Measurements from ENCODE around the gene CENPV. TPM values are rescaled to one million over a fixed set of nuclear protein-coding genes. Genes with fewer than 3 reads are reported as not detected.

CENPV gene
- total and polyA plus RNA-seq, 10 of the 15 experiments (the other 5 are each of a cell fraction or from before 2014, with no cell fraction given) = 22.5 to 98.6 (median 80.8) TPM

DNA sequence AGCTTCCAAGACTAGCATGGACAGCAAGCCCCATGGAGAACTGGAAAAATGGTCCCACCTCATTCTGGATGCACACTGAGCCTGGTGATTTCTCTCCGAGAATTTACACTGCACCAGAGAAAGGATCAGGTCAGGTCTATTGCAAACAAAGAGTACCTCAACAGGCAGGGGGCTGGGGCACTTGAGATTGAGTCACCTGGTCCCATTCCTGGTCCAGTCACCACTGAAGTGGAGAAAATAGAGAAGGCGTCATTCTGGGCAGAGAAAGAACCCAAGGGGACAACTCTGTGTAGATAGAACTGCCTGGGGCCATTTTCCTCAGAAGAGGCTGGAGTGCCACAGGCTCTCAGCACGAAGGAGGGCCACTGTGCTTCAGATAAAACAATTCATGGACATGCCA lies 38.4 kb downstream of the CENPV start (continued):
- no peak for TF ChIP-seq SMC3 (IDR thresholded peaks at IDR 0.05; ENCODE audit: borderline replicate concordance, low read length)

DNA sequence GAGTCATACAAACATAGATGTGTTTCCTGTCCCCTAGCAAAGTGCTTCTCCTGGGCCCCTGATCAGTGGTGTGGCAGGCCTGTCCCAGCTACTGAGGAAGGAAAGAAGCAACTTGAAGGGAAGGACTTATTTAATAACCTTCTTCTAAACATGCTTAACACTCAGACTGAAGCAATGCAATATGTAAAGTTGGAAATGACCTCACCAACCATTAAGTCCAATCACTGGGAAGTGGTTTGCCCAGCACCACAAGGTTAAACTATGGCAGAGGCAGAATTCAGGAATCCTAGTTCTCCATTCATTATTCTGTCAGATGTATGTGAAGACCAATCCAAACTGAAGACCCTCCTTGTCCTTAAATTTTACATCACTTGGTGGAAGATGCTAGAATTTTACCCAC lies 39.1 kb downstream of the CENPV start:
- POLR2A ChIA-PET = interaction anchor here (0.6 kb wide), 1 partner anchor 74 kb away, joined by 10 read pairs; no protein-coding TSS in a partner anchor
- no peak for FAIRE-seq
- Histone ChIP-seq H3K9me3 (replicated peaks; ENCODE audit: control insufficient read depth, insufficient read depth, low read length) (no peaks in the 10 kb centered on the region), H3K4me1 (ENCODE audit: control insufficient read depth, insufficient read depth, low read length) (no peaks in the 10 kb centered on the region), H3K79me2 (ENCODE audit: control insufficient read depth, insufficient read depth, low read length) (no peaks in the 10 kb centered on the region), H4K20me1 (ENCODE audit: control insufficient read depth, insufficient read depth) (no peaks in the 10 kb centered on the region), H3K4me2 (ENCODE audit: control insufficient read depth, insufficient read depth) (no peak overlapping the region), H3K36me3 (ENCODE audit: control insufficient read depth in 2 of 2, insufficient read depth in 2 of 2, low read length in 1 of 2) (no peaks in the 10 kb centered on the region), H2AFZ (ENCODE audit: control insufficient read depth, low read depth, low read length) (no peak overlapping the region), H3K27ac (ENCODE audit: control insufficient read depth, insufficient read depth) (no peak overlapping the region), H3K4me3 (no peak overlapping the region), H3K27me3 (replicated peaks in 1 of 2; ENCODE audit: control insufficient read depth in 2 of 2, insufficient read depth in 2 of 2, low read length in 1 of 2) (no peaks in the 10 kb centered on the region), H3K9ac (ENCODE audit: control insufficient read depth, insufficient read depth, low read length) (no peak overlapping the region)
- ATAC-seq = no peak
- CTCF ChIA-PET = interaction anchor here (0.9 to 4.0 kb wide), 2 partner anchors 9 to 55 kb away, joined by 3 to 18 read pairs; no protein-coding TSS in a partner anchor
- SMC1A ChIA-PET (ENCODE audit: uncharacterized antibody, unreplicated experiment) = interaction anchor here (0.9 kb wide), 1 partner anchor 36 kb away, joined by 3 read pairs; no protein-coding TSS in a partner anchor
- no peak for DNase-seq (ENCODE audit: low read depth, low spot score)
- RAD21 ChIA-PET (ENCODE audit: unreplicated experiment) = no interaction called here
- BruUV-seq (replicated peaks) = no TSS peak
- in situ Hi-C loops (cut with MboI) (no loop called here), intact Hi-C loops (cut with micrococcal nuclease; ENCODE audit: unreplicated experiment) (no loop called here)
- TF ChIP-seq ZBTB33 (IDR thresholded peaks at IDR 0.05) (no peak), PBX3 (IDR thresholded peaks at IDR 0.05; ENCODE audit: insufficient replicate concordance, low read depth, low read length) (no peak)
